ENCODE data around the gene C2orf76.

The C2orf76 gene

DNA sequence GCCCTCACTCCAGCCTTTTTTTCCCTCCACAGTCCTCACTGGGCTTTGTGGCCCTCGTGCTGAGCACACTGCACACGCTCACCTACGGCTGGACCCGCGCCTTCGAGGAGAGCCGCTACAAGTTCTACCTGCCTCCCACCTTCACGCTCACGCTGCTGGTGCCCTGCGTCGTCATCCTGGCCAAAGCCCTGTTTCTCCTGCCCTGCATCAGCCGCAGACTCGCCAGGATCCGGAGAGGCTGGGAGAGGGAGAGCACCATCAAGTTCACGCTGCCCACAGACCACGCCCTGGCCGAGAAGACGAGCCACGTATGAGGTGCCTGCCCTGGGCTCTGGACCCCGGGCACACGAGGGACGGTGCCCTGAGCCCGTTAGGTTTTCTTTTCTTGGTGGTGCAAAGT lies 103.6 kb downstream of the C2orf76 start:
- Histone ChIP-seq H3K36me3 (no peaks in the 10 kb centered on the region), H3K4me1 (ENCODE audit: control insufficient read depth in 1 of 2, insufficient read depth in 1 of 2, low read depth in 1 of 2, low read length in 1 of 2) (peaks cover 3 to 8% of the 10 kb centered on the region in 2 experiments), H3K9me3 (no peaks in the 10 kb centered on the region), H3K27me3 (no peaks in the 10 kb centered on the region), H3K4me3 (ENCODE audit: low read depth in 1 of 2, low read length in 1 of 2) (no peak overlapping the region), H3K27ac (no peak overlapping the region)
- no peak for TF ChIP-seq CTCF (IDR thresholded peaks at IDR 0.05)

- no peak overlapping the region for H3K27ac ChIP-seq
- peaks cover 3 to 8% of the 10 kb centered on the region in 2 experiments for H3K4me1 ChIP-seq (ENCODE audit: control insufficient read depth in 1 of 2, insufficient read depth in 1 of 2, low read depth in 1 of 2, low read length in 1 of 2)
- no peak for TF ChIP-seq CTCF (IDR thresholded peaks at IDR 0.05)
- no peaks in the 10 kb centered on the region for H3K27me3 ChIP-seq
- peaks cover 7% of the 10 kb centered on the region for H3K36me3 ChIP-seq
- H3K4me3 ChIP-seq (ENCODE audit: low read depth in 1 of 2, low read length in 1 of 2), result no peak overlapping the region
- no peaks in the 10 kb centered on the region for H3K9me3 ChIP-seq
Measured at GRCh38 chr2:119261493-119262225, 105.0 kb downstream of the C2orf76 start.

DNA sequence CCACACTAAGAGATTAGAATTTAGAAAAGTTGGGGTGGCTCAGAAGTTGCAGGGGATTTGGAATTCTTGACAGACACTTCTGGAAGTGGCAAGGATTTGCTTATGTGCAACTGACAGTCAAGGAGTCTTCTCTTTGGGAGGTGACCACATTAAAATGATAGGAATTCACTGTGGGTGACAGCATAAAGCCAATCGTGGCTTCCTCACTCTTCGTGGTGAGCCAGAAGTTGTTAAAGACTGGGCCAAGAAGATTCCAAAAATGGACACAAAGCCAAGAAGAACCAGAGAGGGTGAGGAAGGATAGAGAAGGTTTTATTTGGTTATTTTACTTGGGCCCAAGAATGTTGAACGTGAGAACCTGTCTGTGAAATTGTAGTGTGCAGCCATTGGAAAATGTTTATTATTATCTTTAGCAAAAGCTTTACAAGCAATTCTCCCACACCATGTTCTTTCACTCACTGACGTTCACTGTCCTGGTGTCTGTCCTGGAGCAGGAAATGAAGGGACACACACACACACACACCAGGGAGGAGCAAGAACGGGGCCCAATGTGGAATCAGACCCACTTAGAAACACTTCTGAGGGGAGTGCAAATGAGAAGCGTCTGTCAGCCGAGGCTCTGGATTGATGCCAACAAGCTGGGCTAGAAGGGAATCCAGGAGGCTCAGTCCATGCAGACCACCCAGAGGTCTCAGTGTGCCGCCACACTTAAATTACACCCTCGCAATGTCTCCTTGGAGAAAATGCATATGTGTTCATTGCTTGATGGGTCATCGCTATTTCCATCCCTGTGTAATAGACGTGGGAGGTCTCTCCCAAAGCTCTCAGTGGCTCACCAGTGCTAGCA lies 105.8 kb downstream of the C2orf76 start:
- Histone ChIP-seq H3K9me3 (no peaks in the 10 kb centered on the region), H3K27me3 (no peaks in the 10 kb centered on the region), H3K4me3 (ENCODE audit: low read depth in 1 of 2, low read length in 1 of 2) (no peak overlapping the region), H3K36me3 (peaks cover 7% of the 10 kb centered on the region), H3K4me1 (ENCODE audit: control insufficient read depth in 1 of 2, insufficient read depth in 1 of 2, low read depth in 1 of 2, low read length in 1 of 2) (peaks cover 3 to 8% of the 10 kb centered on the region in 2 experiments), H3K27ac (no peak overlapping the region)
- no peak for TF ChIP-seq CTCF (IDR thresholded peaks at IDR 0.05)

- no peak overlapping the region for H3K4me3 ChIP-seq (ENCODE audit: low read depth in 1 of 2, low read length in 1 of 2)
- H3K36me3 ChIP-seq, result peaks cover 17% of the 10 kb centered on the region
- H3K4me1 ChIP-seq (ENCODE audit: control insufficient read depth in 1 of 2, insufficient read depth in 1 of 2, low read depth in 1 of 2, low read length in 1 of 2), result peaks cover 3 to 8% of the 10 kb centered on the region in 2 experiments
- H3K27me3 ChIP-seq, result no peaks in the 10 kb centered on the region
- no peak overlapping the region for H3K27ac ChIP-seq
- TF ChIP-seq CTCF (IDR thresholded peaks at IDR 0.05), result no peak
- no peaks in the 10 kb centered on the region for H3K9me3 ChIP-seq
Measured at GRCh38 chr2:119259296-119259860, 107.3 kb downstream of the C2orf76 start.

GRCh38 chr2:119257198-119257597 lies 109.4 kb downstream of the C2orf76 start:
- no peaks in the 10 kb centered on the region for H3K9me3 ChIP-seq
- H3K4me3 ChIP-seq (ENCODE audit: low read depth in 1 of 2, low read length in 1 of 2), result no peak overlapping the region
- H3K27ac ChIP-seq, result no peak overlapping the region
- no peak for TF ChIP-seq CTCF (IDR thresholded peaks at IDR 0.05)
- H3K4me1 ChIP-seq (ENCODE audit: control insufficient read depth in 1 of 2, insufficient read depth in 1 of 2, low read depth in 1 of 2, low read length in 1 of 2), result no peaks in the 10 kb centered on the region
- H3K27me3 ChIP-seq, result no peaks in the 10 kb centered on the region
- peaks cover 18% of the 10 kb centered on the region for H3K36me3 ChIP-seq
